Measurements from ENCODE around the gene CIBAR2.
A peak's percentile ranks its signal among the peaks of the same experiment; 100 is the strongest.

DNA sequence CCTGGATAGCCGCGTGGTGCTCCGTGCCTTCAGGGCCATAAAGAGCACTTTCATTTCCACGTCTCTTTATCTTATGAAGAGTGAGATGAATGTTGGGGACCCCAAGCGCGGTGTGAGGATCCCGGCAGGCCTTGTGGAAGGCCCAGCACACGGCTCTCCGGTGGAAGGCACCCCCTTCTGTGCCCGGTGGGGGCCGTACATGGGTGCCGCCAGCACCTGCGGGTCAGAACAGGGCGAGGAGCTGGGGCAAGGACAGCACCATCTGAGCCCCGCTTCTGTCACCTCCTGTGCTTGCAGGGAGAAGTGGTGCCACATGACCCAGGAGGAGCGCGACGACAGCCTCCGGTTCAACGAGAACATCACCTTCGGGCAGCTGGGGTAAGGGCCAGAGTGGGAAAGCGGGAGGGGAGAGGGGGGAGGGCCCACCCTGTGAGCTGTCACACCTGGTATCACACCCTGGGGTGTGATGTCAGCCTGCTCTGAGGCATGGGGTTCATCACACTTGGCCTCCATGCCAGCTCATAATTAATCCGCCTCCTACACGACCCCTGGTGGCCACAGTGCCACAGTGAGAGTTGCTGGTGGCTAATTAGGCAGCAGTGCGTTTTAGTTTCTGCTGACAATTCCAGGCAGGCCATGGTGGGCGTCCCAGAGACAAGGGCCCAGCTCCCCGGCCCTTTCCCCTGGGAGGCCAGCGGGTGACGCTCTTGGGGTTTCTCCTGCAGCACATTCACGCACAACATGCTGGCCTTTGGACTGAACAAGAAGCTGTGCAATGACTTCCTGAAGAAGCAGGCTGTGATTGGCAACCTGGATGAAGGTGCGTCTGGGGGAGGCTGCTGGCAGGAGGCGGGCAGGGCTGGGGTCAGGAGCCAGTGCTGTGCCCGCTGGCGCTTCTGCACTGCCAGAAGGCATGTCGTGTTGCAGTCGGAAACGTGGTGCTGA is 25.7 kb downstream of the CIBAR2 start:
- no peak for TF ChIP-seq EZH2 (IDR thresholded peaks at IDR 0.05; ENCODE audit: borderline replicate concordance)
- TF ChIP-seq, protein P1, sequence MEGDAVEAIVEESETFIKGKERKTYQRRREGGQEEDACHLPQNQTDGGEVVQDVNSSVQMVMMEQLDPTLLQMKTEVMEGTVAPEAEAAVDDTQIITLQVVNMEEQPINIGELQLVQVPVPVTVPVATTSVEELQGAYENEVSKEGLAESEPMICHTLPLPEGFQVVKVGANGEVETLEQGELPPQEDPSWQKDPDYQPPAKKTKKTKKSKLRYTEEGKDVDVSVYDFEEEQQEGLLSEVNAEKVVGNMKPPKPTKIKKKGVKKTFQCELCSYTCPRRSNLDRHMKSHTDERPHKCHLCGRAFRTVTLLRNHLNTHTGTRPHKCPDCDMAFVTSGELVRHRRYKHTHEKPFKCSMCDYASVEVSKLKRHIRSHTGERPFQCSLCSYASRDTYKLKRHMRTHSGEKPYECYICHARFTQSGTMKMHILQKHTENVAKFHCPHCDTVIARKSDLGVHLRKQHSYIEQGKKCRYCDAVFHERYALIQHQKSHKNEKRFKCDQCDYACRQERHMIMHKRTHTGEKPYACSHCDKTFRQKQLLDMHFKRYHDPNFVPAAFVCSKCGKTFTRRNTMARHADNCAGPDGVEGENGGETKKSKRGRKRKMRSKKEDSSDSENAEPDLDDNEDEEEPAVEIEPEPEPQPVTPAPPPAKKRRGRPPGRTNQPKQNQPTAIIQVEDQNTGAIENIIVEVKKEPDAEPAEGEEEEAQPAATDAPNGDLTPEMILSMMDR (IDR thresholded peaks at IDR 0.05; ENCODE audit: poor library complexity), result peak; percentile 60
- no peak for TF ChIP-seq EZH2phosphoT487 (IDR thresholded peaks at IDR 0.05; ENCODE audit: low read depth, severe bottlenecking, unreplicated experiment)

Measured in hepatocyte (in vitro differentiated cells).